Natural killer cell treated with Interleukin-12 subunit alpha and Interleukin-12 subunit beta and Interleukin-15 and Interleukin-18, amount 100 ng/mL, for 72 hours (primary cell): ENCODE results near the gene RNLS. TPM values are rescaled to one million over a fixed set of nuclear protein-coding genes. Genes with fewer than 3 reads are reported as not detected.
A peak's percentile ranks its signal among the peaks of the same experiment; 100 is the strongest.

Experiments
- ATAC-seq, 2 donors: fragments of 150-1000 bp; cut with Tn5 transposase in 1 of 2; sonication (Bioruptor Pico), chemical (Tn5 transposase) in 1 of 2; 2 replicates each; pipeline ENCODE4 v1.10.0; 2021
- DNase-seq: peaks from one replicate; pipeline ENCODE4 v3.0.0; 2022; ENCODE audit warnings: low spot score
- H3K27ac Mint-ChIP-seq, 2 donors: 1 replicate in 1 of 2; 2 replicates in 1 of 2; pipeline ENCODE4 v1.8.0; 2022; ENCODE audit warnings: mixed read lengths in 2 of 2, mild to moderate bottlenecking in 1 of 2, moderate library complexity in 1 of 2
- H3K27me3 Mint-ChIP-seq, 2 donors: 1 replicate in 1 of 2; 2 replicates in 1 of 2; pipeline ENCODE4 v1.8.0; 2022; ENCODE audit warnings: mixed read lengths in 2 of 2
- H3K36me3 Mint-ChIP-seq: one replicate; pipeline ENCODE4 v1.8.0; 2022; ENCODE audit warnings: mixed read lengths
- H3K4me1 Mint-ChIP-seq, 2 donors: 1 replicate in 1 of 2; 2 replicates in 1 of 2; pipeline ENCODE4 v1.8.0; 2022; ENCODE audit warnings: low read depth in 2 of 2, mixed read lengths in 2 of 2, mild to moderate bottlenecking in 1 of 2
- H3K4me3 Mint-ChIP-seq: one replicate; pipeline ENCODE4 v1.8.0; 2022; ENCODE audit warnings: mixed read lengths
- H3K9me3 Mint-ChIP-seq: 2 replicates; pipeline ENCODE4 v1.8.0; 2022; ENCODE audit warnings: mixed read lengths
- total RNA-seq, 2 donors: library from RNA; stranded (reverse); gene quantifications; one replicate each; pipeline ENCODE4 v1.2.3, GENCODE V29; 2022

The RNLS gene
- total RNA-seq, 2 donors from 2014 or later: 2.4 to 2.9 TPM

DNA sequence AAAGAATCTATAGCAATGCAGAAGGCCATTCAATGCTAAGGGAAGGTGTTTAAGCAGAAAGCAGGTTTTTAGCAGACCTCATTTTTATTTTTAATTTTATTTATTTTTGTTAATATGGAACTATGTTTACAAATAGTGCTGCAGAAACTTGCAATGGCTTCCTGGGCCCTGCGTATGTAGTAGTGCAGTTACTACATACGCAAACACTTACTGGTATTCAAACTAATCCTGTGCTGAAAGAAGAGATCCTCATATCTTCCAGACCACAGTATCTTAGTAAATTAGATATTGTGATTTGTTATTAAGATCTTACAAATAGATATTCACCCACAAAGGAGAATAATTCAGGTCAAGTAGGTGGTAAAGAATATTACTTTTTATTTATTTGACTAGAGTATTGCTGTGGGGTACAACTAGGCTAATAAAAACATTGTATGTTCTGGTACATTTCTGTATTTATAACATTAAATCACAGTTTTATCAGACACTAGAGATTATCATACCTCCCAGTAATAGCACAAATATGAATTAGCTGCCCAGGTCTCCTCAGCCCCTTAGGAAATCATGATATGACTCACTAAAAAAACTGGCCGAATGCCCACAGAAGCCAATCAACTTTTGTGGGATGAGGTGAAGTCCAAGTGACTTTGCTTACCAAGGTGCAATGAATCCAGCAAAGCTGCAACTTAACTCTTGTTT, 57.6 kb downstream of the RNLS start:
- ATAC-seq (no peak), DNase-seq (no peak)
- no peak overlapping the region for H3K4me3 Mint-ChIP-seq
- H3K27ac Mint-ChIP-seq: no peak overlapping the region
- no peaks in the 10 kb centered on the region for H3K36me3 Mint-ChIP-seq
- no peaks in the 10 kb centered on the region for H3K27me3 Mint-ChIP-seq
- no peaks in the 10 kb centered on the region for H3K4me1 Mint-ChIP-seq
- H3K9me3 Mint-ChIP-seq: no peaks in the 10 kb centered on the region

DNA sequence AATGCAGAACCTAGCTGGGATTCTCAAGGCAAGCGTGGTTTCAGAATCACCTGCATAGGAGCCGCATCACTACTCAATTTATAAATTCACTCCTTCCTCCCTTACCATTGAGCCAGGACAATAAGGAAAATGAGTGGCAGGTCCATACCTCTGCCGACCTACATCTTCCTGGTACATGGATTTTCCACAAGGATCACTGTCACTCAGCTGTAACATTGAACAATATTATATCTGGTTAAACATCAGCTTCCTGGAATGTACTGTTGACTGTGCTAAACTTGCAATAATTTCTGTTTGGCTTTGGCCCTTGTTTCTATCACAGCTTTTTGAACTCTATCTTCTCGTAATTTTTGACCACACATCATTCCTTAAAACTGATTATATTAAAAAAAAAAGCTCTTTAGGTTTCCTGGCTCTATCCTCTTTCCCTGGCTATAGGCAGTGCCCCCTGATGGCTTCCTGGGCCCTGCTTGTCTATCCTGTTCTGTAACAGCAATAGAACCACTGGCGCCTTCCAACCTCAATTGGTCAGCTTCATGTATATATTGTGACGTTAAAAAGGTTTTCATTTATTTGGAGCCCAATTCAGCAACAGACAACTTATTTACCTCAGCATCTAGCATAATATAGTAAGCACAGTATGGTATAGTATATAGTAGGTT, 59.2 kb downstream of the RNLS start:
- Mint-ChIP-seq H3K36me3 (no peaks in the 10 kb centered on the region), H3K4me1 (no peaks in the 10 kb centered on the region), H3K27ac (no peak overlapping the region), H3K4me3 (no peak overlapping the region), H3K27me3 (no peaks in the 10 kb centered on the region), H3K9me3 (no peaks in the 10 kb centered on the region)
- ATAC-seq (no peak), DNase-seq (no peak)

- Mint-ChIP-seq H3K27ac (no peak overlapping the region), H3K36me3 (no peaks in the 10 kb centered on the region), H3K4me3 (no peak overlapping the region), H3K27me3 (no peaks in the 10 kb centered on the region), H3K4me1 (no peaks in the 10 kb centered on the region), H3K9me3 (no peaks in the 10 kb centered on the region)
- no peak for ATAC-seq
- no peak for DNase-seq
Measured at GRCh38 chr10:88522715-88523114, 60.4 kb downstream of the RNLS start.

GRCh38 chr10:88521791-88522190, 61.3 kb downstream of the RNLS start:
- Mint-ChIP-seq H3K36me3 (no peaks in the 10 kb centered on the region), H3K27me3 (no peaks in the 10 kb centered on the region), H3K9me3 (no peaks in the 10 kb centered on the region), H3K4me1 (no peaks in the 10 kb centered on the region), H3K27ac (no peak overlapping the region), H3K4me3 (no peak overlapping the region)
- DNase-seq: no peak
- no peak for ATAC-seq

GRCh38 chr10:88515235-88515634, 67.9 kb downstream of the RNLS start:
- no peaks in the 10 kb centered on the region for H3K9me3 Mint-ChIP-seq
- no peaks in the 10 kb centered on the region for H3K4me1 Mint-ChIP-seq
- no peak overlapping the region for H3K4me3 Mint-ChIP-seq
- ATAC-seq (no peak), DNase-seq (no peak)
- no peak overlapping the region for H3K27ac Mint-ChIP-seq
- H3K27me3 Mint-ChIP-seq: no peaks in the 10 kb centered on the region
- no peaks in the 10 kb centered on the region for H3K36me3 Mint-ChIP-seq

- Mint-ChIP-seq H3K4me1 (no peaks in the 10 kb centered on the region), H3K27me3 (no peaks in the 10 kb centered on the region), H3K4me3 (no peak overlapping the region), H3K27ac (no peak overlapping the region), H3K36me3 (no peaks in the 10 kb centered on the region), H3K9me3 (no peaks in the 10 kb centered on the region)
- ATAC-seq (no peak), DNase-seq (no peak)
Measured at GRCh38 chr10:88512599-88512998, 70.5 kb downstream of the RNLS start.

DNA sequence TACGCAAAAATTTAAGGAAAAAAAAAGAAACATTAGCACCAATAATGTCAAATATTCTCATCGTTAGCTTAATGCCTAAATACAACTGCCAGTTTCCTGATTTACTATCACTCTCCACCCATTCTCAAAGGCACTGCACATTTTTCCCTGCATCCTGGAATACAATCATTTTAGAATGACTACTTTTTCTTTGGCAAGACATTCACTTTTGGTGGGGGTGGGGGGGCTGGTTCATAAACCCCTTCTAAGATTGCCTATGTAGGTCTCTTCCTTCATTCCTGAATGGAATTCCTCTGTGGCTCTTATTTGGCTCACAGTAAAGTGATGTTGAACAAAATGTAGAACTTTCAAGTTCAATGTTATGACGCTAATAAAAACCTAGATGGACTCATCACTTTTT, 74.3 kb downstream of the RNLS start:
- no peak for ATAC-seq

DNA sequence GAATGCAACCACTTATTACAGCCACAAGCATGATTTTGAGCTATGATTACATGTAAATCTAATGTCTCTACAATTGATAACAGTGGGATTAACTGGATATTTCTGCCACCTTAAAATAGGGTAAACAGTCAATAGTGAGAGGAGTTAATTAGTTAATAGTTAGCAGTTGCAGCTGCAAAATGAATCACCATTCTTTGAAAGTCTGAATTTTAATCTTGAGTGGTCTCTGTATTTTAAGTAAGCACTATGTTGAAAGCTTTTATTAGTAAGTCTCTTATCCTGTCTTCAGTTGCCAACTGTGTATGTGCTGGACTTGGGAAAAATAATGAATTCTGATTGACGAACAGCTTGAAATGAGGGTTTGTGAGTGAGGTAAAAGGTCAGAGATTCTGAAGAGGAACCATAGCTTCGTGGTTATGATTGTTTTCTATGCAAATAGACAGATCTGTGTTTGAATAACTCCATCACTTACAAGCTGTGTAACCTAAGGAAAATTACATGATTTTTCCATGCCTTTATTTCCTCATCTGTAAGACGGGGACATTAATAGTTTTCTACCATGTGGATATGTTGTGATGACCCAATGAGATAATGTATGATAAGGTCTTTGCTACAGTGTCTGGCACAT, 75.2 kb downstream of the RNLS start:
- H3K9me3 Mint-ChIP-seq: no peaks in the 10 kb centered on the region
- H3K4me1 Mint-ChIP-seq: no peaks in the 10 kb centered on the region
- ATAC-seq (no peak), DNase-seq (no peak)
- H3K27ac Mint-ChIP-seq: no peak overlapping the region
- H3K4me3 Mint-ChIP-seq: no peak overlapping the region
- H3K36me3 Mint-ChIP-seq: no peaks in the 10 kb centered on the region
- peaks cover 7 to 9% of the 10 kb centered on the region in 2 donors for H3K27me3 Mint-ChIP-seq

More for the DNA sequence above, 74.3 kb downstream of the RNLS start:
- no peak overlapping the region for H3K4me3 Mint-ChIP-seq
- no peak overlapping the region for H3K27ac Mint-ChIP-seq
- H3K36me3 Mint-ChIP-seq: no peaks in the 10 kb centered on the region
- peaks cover 7 to 9% of the 10 kb centered on the region in 2 donors for H3K27me3 Mint-ChIP-seq
- no peak for DNase-seq
- H3K4me1 Mint-ChIP-seq: no peaks in the 10 kb centered on the region
- H3K9me3 Mint-ChIP-seq: no peaks in the 10 kb centered on the region

DNA sequence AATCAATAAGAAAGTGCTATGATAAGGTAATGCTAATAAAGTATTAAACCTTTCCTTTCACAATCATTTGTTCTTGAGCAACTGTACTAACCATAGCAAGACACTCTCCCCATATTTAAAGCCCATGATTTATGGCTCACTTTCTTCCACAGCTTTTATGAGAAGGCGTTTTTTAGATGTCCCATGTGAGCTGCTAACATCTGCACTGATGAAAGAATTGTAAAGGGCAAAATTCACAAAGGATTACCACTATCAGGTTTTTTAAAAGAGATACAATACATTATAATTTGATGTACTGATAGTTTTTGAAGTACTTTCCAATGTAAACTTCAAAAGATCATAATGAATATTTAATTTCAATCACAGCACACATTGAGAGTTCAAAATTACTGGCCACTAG, 75.7 kb downstream of the RNLS start:
- Mint-ChIP-seq H3K27ac (no peak overlapping the region), H3K36me3 (no peaks in the 10 kb centered on the region), H3K27me3 (peaks cover 7 to 9% of the 10 kb centered on the region in 2 donors), H3K9me3 (no peaks in the 10 kb centered on the region), H3K4me1 (no peaks in the 10 kb centered on the region), H3K4me3 (no peak overlapping the region)
- DNase-seq (no peak), ATAC-seq (no peak)

DNA sequence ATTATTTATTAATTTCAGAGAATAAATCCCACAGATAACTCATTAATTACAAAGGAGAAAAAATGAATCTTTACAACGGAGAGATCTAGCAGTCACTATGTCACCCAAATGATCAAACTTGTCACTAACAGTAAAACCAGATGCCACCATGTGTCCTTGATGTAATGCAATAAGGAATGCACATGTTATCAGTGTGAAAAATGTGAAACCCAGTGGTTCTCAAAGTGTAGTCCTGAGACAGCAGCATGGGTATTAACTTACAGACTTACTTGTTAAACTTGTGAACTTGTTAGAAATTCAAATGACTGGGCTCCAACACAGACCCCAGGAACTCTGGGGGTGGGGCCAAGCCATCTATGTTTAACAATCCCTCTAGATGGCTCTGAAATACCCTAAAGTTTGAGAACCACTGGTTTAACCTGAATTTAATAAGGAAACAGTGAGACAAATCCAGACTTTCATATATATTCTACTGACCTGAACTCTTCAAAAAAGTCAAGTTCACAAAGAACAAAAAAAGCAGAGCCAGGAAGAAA, 77.4 kb downstream of the RNLS start:
- no peak for ATAC-seq

DNA sequence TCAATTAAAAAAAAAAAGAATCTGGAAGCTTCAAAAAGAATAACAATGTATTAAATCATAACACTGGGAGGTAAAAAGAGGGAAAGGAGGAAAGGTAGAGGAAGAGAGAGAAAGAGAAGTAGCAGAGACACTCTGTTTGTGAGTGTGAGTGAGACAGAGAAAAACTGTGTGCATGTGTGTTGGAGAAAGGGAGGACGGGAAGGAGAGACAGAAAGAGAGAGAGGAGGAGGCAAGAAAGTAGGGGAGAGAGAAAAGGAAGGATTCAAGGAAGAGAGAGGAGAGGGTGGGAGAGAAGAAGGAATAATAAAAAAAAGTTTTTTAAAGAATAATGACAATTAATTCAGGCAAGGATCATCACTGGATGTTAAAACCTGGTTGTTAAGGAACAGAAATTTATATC, 77.9 kb downstream of the RNLS start:
- ATAC-seq (no peak), DNase-seq (no peak)
- no peaks in the 10 kb centered on the region for H3K36me3 Mint-ChIP-seq
- H3K27me3 Mint-ChIP-seq: peaks cover 7 to 9% of the 10 kb centered on the region in 2 donors
- no peak overlapping the region for H3K4me3 Mint-ChIP-seq
- H3K9me3 Mint-ChIP-seq: no peaks in the 10 kb centered on the region
- H3K4me1 Mint-ChIP-seq: no peaks in the 10 kb centered on the region
- H3K27ac Mint-ChIP-seq: peak overlapping the region in 1 of 2 donors; percentile 6

More for the DNA sequence above, 77.4 kb downstream of the RNLS start:
- Mint-ChIP-seq H3K4me1 (no peaks in the 10 kb centered on the region), H3K9me3 (no peaks in the 10 kb centered on the region), H3K4me3 (no peak overlapping the region), H3K36me3 (no peaks in the 10 kb centered on the region), H3K27ac (no peak overlapping the region), H3K27me3 (peaks cover 7 to 9% of the 10 kb centered on the region in 2 donors)
- DNase-seq: no peak

DNA sequence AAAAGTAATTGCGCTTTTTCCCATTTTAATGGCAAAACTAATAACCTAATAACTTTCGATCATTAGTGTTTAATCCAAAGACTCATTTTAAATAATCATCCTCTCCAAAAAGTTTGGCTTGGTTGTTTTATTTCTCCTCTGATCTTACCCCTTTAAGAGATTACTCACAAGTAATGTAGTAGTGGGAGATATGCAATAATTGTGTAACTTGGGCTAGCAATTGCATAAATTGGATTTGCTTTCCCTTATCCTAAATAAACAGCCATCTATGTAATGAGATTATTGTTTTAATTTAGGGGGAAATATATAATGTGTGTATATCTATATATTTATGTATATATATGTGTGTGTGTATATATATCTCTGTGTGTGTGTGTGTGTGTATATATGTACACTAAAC, 82.5 kb downstream of the RNLS start:
- no peak overlapping the region for H3K4me3 Mint-ChIP-seq
- DNase-seq: no peak
- H3K9me3 Mint-ChIP-seq: no peaks in the 10 kb centered on the region

DNA sequence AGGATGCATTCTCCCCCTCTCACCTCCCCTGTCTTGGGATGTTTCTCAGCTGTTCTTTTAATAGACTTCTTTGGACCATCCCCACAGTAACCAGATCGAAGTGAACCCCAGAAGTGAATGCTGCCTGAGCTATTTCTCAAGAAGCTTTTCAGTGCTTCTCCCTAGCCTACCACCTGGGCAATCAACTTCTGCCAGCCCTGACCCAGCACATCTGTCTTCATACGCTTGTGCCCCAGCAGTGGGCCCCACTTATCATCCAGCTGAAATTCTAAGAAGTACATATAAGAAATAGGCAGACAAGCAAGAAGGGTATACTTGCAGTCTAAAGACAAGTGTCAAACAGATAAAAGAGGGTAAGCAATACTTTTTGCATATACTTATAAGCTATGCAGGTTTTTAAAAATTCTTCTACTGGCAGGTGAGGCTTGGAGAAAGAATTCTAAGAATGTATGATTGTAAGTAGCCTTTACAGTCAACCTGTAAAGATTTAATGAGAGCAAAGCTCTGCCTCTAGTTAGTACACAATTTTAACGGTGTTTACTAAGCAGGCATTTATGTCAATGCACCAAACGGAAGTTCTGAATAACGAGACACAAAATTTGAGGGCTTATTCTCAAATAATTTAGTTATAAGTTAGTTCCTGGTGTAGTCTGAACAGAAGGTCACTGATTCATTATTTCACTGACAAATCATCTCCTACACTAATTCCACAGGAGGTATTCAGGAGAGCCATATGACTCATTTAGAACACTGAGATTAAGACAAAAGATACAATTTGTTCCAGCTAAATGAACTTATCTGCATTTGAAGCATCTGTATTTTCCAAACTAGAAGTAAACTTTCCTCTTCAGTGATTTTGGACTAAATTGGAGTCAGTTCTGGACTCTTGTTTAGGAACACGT, 83.3 kb downstream of the RNLS start:
- Mint-ChIP-seq H3K4me3 (no peak overlapping the region), H3K27ac (no peak overlapping the region), H3K9me3 (no peaks in the 10 kb centered on the region), H3K27me3 (peaks cover 6 to 8% of the 10 kb centered on the region in 2 donors), H3K36me3 (no peaks in the 10 kb centered on the region), H3K4me1 (peaks cover 0 to 4% of the 10 kb centered on the region in 2 donors)
- no peak for DNase-seq
- no peak for ATAC-seq

More for the DNA sequence above, 82.5 kb downstream of the RNLS start:
- H3K27me3 Mint-ChIP-seq: peaks cover 8 to 9% of the 10 kb centered on the region in 2 donors
- H3K4me1 Mint-ChIP-seq: peaks cover 0 to 4% of the 10 kb centered on the region in 2 donors
- H3K36me3 Mint-ChIP-seq: no peaks in the 10 kb centered on the region
- H3K27ac Mint-ChIP-seq: no peak overlapping the region
- ATAC-seq: no peak
